Measurements from ENCODE around the gene PCDH19.

Gene PCDH19

DNA sequence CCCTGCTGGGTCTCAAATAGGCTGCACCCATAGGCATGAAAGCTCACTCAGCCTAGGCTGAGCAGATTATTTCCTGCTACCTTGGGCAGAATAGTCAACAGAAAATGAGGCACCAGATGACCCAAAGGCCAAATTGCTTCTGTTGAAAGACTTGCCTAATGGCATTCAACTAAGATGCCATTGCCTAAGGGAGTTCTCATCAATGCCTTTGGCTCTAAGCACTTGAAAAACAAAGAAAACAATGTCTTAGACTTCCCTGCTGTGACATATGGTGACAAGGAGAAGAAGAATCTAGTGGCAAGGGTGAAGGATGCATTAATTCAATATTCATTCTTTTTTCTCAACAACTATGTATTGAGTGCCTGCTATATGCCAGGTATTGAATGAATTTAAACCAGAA lies 25.7 kb upstream of the PCDH19 start:
- Histone ChIP-seq H3K36me3 (ENCODE audit: control insufficient read depth, low read length) (no peaks in the 10 kb centered on the region), H3K9me3 (ENCODE audit: control insufficient read depth, insufficient read depth, low read length) (no peaks in the 10 kb centered on the region), H3K27ac (ENCODE audit: low read depth, low read length) (no peak overlapping the region), H3K4me2 (ENCODE audit: low read length) (no peak overlapping the region), H3K79me2 (ENCODE audit: control insufficient read depth, low read length) (no peaks in the 10 kb centered on the region), H3K4me3 (ENCODE audit: low read length) (no peak overlapping the region), H4K20me1 (ENCODE audit: control insufficient read depth, insufficient read depth, low read depth, low read length) (no peaks in the 10 kb centered on the region), H3K4me1 (ENCODE audit: control insufficient read depth, low read length) (no peaks in the 10 kb centered on the region), H3K27me3 (ENCODE audit: control insufficient read depth, low read length) (no peaks in the 10 kb centered on the region), H3F3A (ENCODE audit: control insufficient read depth, insufficient read depth) (no peaks in the 10 kb centered on the region), H3K9me2 (replicated peaks; ENCODE audit: control insufficient read depth, low read length) (no peaks in the 10 kb centered on the region)
- TF ChIP-seq EZH2phosphoT487 (IDR thresholded peaks at IDR 0.05; ENCODE audit: borderline replicate concordance, low read length), result no peak
- TF ChIP-seq, protein P1, sequence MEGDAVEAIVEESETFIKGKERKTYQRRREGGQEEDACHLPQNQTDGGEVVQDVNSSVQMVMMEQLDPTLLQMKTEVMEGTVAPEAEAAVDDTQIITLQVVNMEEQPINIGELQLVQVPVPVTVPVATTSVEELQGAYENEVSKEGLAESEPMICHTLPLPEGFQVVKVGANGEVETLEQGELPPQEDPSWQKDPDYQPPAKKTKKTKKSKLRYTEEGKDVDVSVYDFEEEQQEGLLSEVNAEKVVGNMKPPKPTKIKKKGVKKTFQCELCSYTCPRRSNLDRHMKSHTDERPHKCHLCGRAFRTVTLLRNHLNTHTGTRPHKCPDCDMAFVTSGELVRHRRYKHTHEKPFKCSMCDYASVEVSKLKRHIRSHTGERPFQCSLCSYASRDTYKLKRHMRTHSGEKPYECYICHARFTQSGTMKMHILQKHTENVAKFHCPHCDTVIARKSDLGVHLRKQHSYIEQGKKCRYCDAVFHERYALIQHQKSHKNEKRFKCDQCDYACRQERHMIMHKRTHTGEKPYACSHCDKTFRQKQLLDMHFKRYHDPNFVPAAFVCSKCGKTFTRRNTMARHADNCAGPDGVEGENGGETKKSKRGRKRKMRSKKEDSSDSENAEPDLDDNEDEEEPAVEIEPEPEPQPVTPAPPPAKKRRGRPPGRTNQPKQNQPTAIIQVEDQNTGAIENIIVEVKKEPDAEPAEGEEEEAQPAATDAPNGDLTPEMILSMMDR (IDR thresholded peaks at IDR 0.05; ENCODE audit: low read depth, low read length, poor library complexity, severe bottlenecking), result no peak

DNA sequence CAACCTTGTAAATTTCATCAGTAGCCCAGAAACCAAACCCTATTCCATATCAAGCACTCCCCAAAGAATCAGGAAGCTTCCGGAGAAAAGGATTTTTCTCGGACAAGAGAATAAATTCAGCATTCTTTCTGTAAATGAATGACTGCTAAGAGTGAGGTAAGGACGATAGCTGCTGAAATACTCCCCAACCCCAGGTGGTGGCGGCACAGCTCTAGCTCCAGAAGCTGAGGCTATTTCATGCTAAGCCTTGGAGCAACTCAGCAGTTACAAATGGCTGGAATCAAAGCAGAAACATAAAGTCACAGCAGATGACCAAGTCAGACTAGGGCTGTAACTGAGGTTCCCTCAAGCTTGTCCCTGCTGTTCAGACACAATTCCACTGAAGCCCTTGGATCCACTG lies 13.9 kb upstream of the PCDH19 start:
- Histone ChIP-seq H3K36me3 (ENCODE audit: control insufficient read depth, low read length) (no peaks in the 10 kb centered on the region), H3K4me1 (ENCODE audit: control insufficient read depth, low read length) (no peaks in the 10 kb centered on the region), H3K9me2 (replicated peaks; ENCODE audit: control insufficient read depth, low read length) (no peaks in the 10 kb centered on the region), H3F3A (ENCODE audit: control insufficient read depth, insufficient read depth) (no peaks in the 10 kb centered on the region), H3K27me3 (ENCODE audit: control insufficient read depth, low read length) (no peaks in the 10 kb centered on the region), H3K27ac (ENCODE audit: low read depth, low read length) (no peak overlapping the region), H3K9me3 (ENCODE audit: control insufficient read depth, insufficient read depth, low read length) (no peaks in the 10 kb centered on the region), H3K4me2 (ENCODE audit: low read length) (no peak overlapping the region), H3K79me2 (ENCODE audit: control insufficient read depth, low read length) (no peaks in the 10 kb centered on the region), H4K20me1 (ENCODE audit: control insufficient read depth, insufficient read depth, low read depth, low read length) (no peaks in the 10 kb centered on the region), H3K4me3 (ENCODE audit: low read length) (no peak overlapping the region)
- TF ChIP-seq, protein P1 (IDR thresholded peaks at IDR 0.05; ENCODE audit: low read depth, low read length, poor library complexity, severe bottlenecking), result no peak
- TF ChIP-seq EZH2phosphoT487 (IDR thresholded peaks at IDR 0.05; ENCODE audit: borderline replicate concordance, low read length), result no peak

DNA sequence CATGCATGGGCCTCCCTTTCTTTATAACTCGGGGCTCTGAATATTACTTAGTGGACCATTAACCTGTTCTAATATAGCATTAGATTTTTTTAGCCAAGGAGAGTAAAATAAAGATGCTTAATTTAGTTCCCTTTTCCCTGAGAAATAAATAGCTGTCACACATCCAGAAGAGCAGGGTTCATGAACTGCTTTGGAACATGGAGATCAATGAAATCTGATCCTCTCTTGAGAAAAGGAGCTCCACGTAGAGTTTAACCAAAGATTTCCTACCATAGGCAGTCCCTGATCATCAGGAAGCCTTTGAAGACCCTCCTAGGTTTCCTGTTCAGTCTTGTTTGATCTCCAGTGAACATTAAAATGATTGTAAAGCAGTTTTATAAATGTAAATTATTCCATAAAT lies 8.5 kb upstream of the PCDH19 start:
- Histone ChIP-seq H3K79me2 (ENCODE audit: control insufficient read depth, low read length) (no peaks in the 10 kb centered on the region), H3F3A (ENCODE audit: control insufficient read depth, insufficient read depth) (no peaks in the 10 kb centered on the region), H4K20me1 (ENCODE audit: control insufficient read depth, insufficient read depth, low read depth, low read length) (no peaks in the 10 kb centered on the region), H3K4me2 (ENCODE audit: low read length) (no peak overlapping the region), H3K9me3 (ENCODE audit: control insufficient read depth, insufficient read depth, low read length) (no peaks in the 10 kb centered on the region), H3K9me2 (replicated peaks; ENCODE audit: control insufficient read depth, low read length) (no peaks in the 10 kb centered on the region), H3K4me3 (ENCODE audit: low read length) (no peak overlapping the region), H3K36me3 (ENCODE audit: control insufficient read depth, low read length) (no peaks in the 10 kb centered on the region), H3K4me1 (ENCODE audit: control insufficient read depth, low read length) (no peaks in the 10 kb centered on the region), H3K27me3 (ENCODE audit: control insufficient read depth, low read length) (no peaks in the 10 kb centered on the region), H3K27ac (ENCODE audit: low read depth, low read length) (no peak overlapping the region)
- TF ChIP-seq, protein P1 (IDR thresholded peaks at IDR 0.05; ENCODE audit: low read depth, low read length, poor library complexity, severe bottlenecking), result no peak
- TF ChIP-seq EZH2phosphoT487 (IDR thresholded peaks at IDR 0.05; ENCODE audit: borderline replicate concordance, low read length), result no peak

DNA sequence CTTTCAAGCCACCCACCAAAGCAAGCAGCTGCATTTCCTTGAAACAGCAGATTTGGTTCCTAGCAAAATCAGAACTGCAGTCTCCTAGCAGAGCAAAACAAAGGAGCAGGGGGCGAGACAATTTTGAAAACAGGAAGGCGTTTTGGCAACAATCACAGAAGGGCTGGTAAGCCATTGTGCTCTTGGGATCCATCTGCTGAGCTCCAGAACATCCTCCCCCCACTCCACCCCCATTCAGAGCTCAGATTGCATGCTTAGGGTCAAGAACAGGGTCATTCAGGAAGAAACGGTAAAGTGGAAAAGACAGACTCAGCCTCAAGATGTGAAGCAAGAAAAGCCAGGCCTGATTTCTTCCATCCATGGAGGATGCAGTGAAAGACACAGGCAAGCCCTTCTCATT lies 7.6 kb upstream of the PCDH19 start:
- no peak for TF ChIP-seq EZH2phosphoT487 (IDR thresholded peaks at IDR 0.05; ENCODE audit: borderline replicate concordance, low read length)
- TF ChIP-seq, protein P1 (IDR thresholded peaks at IDR 0.05; ENCODE audit: low read depth, low read length, poor library complexity, severe bottlenecking), result no peak
- no peak overlapping the region for H3K4me2 ChIP-seq (ENCODE audit: low read length)

More for the DNA sequence above, 7.6 kb upstream of the PCDH19 start:
- Histone ChIP-seq H3K4me1 (ENCODE audit: control insufficient read depth, low read length) (no peaks in the 10 kb centered on the region), H3K36me3 (ENCODE audit: control insufficient read depth, low read length) (no peaks in the 10 kb centered on the region), H3K9me2 (replicated peaks; ENCODE audit: control insufficient read depth, low read length) (no peaks in the 10 kb centered on the region), H3K4me3 (ENCODE audit: low read length) (no peak overlapping the region), H3K27me3 (ENCODE audit: control insufficient read depth, low read length) (no peaks in the 10 kb centered on the region), H4K20me1 (ENCODE audit: control insufficient read depth, insufficient read depth, low read depth, low read length) (no peaks in the 10 kb centered on the region), H3F3A (ENCODE audit: control insufficient read depth, insufficient read depth) (no peaks in the 10 kb centered on the region), H3K27ac (ENCODE audit: low read depth, low read length) (no peak overlapping the region), H3K9me3 (ENCODE audit: control insufficient read depth, insufficient read depth, low read length) (no peaks in the 10 kb centered on the region), H3K79me2 (ENCODE audit: control insufficient read depth, low read length) (no peaks in the 10 kb centered on the region)
